HFF-Myc (cell line): Measurements from ENCODE around the gene WDR91.

Experiments
- DNase-seq: peaks from one replicate; pipeline ENCODE4 v3.0.0-alpha.2; 2011; ENCODE audit warnings: low read depth; ENCODE audit errors: extremely low read depth
- H3K4me3 ChIP-seq: replicated peaks from 2 replicates; pipeline ENCODE4 v1.5.1; 2011; ENCODE audit warnings: low read depth, mild to moderate bottlenecking, control low read depth, low read length
- TF ChIP-seq, protein P1 (sequence below): IDR thresholded peaks from 2 replicates; pipeline ENCODE4 v1.5.1; 2012; ENCODE audit warnings: mild to moderate bottlenecking, low read depth, low read length, control low read depth; ENCODE audit errors: missing control alignments

Gene WDR91

GRCh38 chr7:135206941-135207391 is 4.4 kb downstream of the WDR91 start:
- TF ChIP-seq, protein P1, sequence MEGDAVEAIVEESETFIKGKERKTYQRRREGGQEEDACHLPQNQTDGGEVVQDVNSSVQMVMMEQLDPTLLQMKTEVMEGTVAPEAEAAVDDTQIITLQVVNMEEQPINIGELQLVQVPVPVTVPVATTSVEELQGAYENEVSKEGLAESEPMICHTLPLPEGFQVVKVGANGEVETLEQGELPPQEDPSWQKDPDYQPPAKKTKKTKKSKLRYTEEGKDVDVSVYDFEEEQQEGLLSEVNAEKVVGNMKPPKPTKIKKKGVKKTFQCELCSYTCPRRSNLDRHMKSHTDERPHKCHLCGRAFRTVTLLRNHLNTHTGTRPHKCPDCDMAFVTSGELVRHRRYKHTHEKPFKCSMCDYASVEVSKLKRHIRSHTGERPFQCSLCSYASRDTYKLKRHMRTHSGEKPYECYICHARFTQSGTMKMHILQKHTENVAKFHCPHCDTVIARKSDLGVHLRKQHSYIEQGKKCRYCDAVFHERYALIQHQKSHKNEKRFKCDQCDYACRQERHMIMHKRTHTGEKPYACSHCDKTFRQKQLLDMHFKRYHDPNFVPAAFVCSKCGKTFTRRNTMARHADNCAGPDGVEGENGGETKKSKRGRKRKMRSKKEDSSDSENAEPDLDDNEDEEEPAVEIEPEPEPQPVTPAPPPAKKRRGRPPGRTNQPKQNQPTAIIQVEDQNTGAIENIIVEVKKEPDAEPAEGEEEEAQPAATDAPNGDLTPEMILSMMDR = no peak

DNA sequence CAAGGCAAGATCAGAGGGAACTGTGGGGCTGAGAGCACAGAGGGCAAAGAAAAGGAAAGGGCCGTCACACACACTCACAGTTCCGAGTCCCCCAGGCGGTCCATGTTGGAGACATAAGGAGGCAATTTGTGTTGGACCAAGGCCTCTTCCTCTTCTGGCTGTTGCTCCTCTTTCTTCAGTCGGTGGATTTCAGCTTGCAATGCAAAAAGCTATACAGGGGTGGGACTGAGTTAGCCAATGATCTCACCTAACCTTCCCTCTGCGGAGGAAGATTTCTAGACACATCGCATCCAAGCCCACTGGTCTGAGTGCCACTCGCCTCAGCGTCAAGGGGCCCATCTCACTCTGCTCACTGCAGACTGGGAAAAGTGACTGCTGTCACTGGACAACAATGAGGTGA is 5.5 kb downstream of the WDR91 start:
- TF ChIP-seq, protein P1 = no peak
- DNase-seq = no peak
- H3K4me3 ChIP-seq = no peak overlapping the region

More at GRCh38 chr7:135206941-135207391, 4.4 kb downstream of the WDR91 start:
- H3K4me3 ChIP-seq = no peak overlapping the region
- no peak for DNase-seq

- H3K4me3 ChIP-seq = no peak overlapping the region
- no peak for DNase-seq
- TF ChIP-seq, protein P1 = no peak
These were observed 6.5 kb downstream of the WDR91 start for GRCh38 chr7:135204876-135205275.

DNA sequence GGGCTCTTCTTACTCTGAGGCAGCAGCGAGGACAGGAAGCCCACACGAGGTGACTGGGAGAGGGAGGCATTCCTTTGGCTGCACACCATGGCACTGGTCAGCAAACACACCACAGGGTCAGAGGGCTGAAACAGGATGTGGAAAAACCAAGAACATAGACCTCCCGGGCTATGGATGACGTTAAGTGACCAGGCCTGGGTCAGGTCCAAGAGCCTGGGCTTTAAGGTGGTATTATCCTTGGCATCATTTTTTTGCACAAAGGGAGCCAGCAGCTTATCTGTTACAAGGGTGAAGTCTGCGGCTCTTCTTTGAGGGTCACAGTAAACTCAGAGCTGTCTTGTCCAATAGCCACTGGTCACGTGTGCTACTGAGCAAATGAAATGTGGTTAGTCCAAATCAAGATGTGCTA is 7.0 kb downstream of the WDR91 start:
- TF ChIP-seq, protein P1 = no peak
- H3K4me3 ChIP-seq = no peak overlapping the region
- DNase-seq = peak; percentile 49

DNA sequence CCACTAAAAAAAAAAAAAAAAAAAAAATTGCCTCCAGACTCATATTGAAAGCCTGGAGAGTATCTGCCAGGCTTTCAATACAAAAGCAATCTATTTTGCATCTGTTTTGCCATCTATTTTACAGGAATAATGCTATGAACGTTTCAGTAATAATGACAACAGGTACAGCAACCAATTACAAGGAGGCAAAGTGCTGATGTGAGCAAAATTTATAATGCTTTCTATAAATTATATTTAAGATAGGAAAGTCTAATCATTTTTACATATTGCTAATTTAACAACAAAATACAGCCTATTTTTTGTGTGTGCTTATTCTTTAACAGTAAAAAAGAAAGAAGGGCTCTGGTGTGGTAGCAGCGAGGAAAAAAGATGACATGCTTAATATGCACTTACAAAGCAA is 10.0 kb downstream of the WDR91 start:
- no peak overlapping the region for H3K4me3 ChIP-seq
- DNase-seq = no peak
- TF ChIP-seq, protein P1 = no peak

- no peak overlapping the region for H3K4me3 ChIP-seq
- no peak for DNase-seq
- TF ChIP-seq, protein P1 = no peak
These were observed 10.4 kb downstream of the WDR91 start for GRCh38 chr7:135200821-135201331.

GRCh38 chr7:135199439-135199838 is 11.9 kb downstream of the WDR91 start:
- H3K4me3 ChIP-seq = no peak overlapping the region
- no peak for DNase-seq
- TF ChIP-seq, protein P1 = no peak
